Breast epithelium (tissue), 3 donors: ENCODE measurements around the gene CXXC5.

Source experiments
- POLR2A ChIP-seq: fragments of 450-650 bp; IDR thresholded peaks from one replicate; pipeline ENCODE4 v1.6.1; 2016; ENCODE audit warnings: antibody characterized with exemption, mild to moderate bottlenecking, moderate library complexity
- TF ChIP-seq, protein P1 (sequence below), 3 donors: fragments of 450-650 bp; IDR thresholded peaks; one replicate each; pipeline ENCODE4 v1.5.1; 2016 to 2017; ENCODE audit warnings: antibody characterized with exemption in 3 of 3, mild to moderate bottlenecking in 3 of 3, moderate library complexity in 3 of 3

GRCh38 chr5:139648205-139649081, at the start of gene CXXC5:
- TF ChIP-seq, protein P1, sequence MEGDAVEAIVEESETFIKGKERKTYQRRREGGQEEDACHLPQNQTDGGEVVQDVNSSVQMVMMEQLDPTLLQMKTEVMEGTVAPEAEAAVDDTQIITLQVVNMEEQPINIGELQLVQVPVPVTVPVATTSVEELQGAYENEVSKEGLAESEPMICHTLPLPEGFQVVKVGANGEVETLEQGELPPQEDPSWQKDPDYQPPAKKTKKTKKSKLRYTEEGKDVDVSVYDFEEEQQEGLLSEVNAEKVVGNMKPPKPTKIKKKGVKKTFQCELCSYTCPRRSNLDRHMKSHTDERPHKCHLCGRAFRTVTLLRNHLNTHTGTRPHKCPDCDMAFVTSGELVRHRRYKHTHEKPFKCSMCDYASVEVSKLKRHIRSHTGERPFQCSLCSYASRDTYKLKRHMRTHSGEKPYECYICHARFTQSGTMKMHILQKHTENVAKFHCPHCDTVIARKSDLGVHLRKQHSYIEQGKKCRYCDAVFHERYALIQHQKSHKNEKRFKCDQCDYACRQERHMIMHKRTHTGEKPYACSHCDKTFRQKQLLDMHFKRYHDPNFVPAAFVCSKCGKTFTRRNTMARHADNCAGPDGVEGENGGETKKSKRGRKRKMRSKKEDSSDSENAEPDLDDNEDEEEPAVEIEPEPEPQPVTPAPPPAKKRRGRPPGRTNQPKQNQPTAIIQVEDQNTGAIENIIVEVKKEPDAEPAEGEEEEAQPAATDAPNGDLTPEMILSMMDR (IDR thresholded peaks at IDR 0.05) = no peak
- TF ChIP-seq POLR2A = peak; percentile 21
